Uterus (tissue), 2 donors: ENCODE data around the gene WDR75.

Experiments used
- POLR2A ChIP-seq, 2 donors: fragments of 450-650 bp; IDR thresholded peaks; one replicate each; pipeline ENCODE4 v1.6.1; 2016; ENCODE audit warnings: antibody characterized with exemption in 2 of 2, mild to moderate bottlenecking in 1 of 2, moderate library complexity in 1 of 2
- TF ChIP-seq, protein P1 (sequence below), 4 experiments: fragments of 200-600 bp in 2 of 4; fragments of 450-650 bp in 2 of 4; sonication (generic) in 2 of 4; IDR thresholded peaks; one replicate each; pipeline ENCODE4 v1.5.1; 2016 to 2019; ENCODE audit warnings: antibody characterized with exemption in 4 of 4, mild to moderate bottlenecking in 2 of 4, moderate library complexity in 1 of 4

DNA sequence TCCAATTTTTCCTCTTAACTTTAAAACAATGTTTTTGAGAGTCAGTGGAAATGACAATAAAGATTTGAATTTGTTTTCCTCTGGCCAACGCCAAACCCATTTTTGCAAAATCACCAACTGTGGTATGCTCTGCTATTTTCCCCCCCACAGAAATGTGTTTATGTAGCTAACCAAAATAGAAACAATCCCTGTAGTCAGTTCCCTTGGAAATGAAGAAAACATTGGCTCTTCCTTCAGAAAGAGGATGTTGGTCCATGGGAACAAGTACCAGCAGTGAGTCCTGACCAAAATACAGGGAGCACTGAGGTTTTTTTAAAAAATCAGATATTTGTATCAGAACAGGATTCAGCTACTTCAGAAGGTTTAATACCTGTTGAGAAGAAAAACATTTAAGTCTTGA is 74.0 kb downstream of the WDR75 start:
- TF ChIP-seq, protein P1, sequence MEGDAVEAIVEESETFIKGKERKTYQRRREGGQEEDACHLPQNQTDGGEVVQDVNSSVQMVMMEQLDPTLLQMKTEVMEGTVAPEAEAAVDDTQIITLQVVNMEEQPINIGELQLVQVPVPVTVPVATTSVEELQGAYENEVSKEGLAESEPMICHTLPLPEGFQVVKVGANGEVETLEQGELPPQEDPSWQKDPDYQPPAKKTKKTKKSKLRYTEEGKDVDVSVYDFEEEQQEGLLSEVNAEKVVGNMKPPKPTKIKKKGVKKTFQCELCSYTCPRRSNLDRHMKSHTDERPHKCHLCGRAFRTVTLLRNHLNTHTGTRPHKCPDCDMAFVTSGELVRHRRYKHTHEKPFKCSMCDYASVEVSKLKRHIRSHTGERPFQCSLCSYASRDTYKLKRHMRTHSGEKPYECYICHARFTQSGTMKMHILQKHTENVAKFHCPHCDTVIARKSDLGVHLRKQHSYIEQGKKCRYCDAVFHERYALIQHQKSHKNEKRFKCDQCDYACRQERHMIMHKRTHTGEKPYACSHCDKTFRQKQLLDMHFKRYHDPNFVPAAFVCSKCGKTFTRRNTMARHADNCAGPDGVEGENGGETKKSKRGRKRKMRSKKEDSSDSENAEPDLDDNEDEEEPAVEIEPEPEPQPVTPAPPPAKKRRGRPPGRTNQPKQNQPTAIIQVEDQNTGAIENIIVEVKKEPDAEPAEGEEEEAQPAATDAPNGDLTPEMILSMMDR (IDR thresholded peaks at IDR 0.05): no peak
- TF ChIP-seq POLR2A (IDR thresholded peaks at IDR 0.05): no peak
